Measurements from ENCODE around the gene UBA5.

UBA5 gene

GRCh38 chr3:132654721-132655120 is 5.4 kb upstream of the UBA5 start:
- H4K20me1 ChIP-seq (ENCODE audit: insufficient read depth, low read length) = no peaks in the 10 kb centered on the region
- TF ChIP-seq EZH2phosphoT487 (IDR thresholded peaks at IDR 0.05; ENCODE audit: low read length) (no peak), CTCF (IDR thresholded peaks at IDR 0.05; ENCODE audit: low read length) (no peak), EZH2 (optimal IDR thresholded peaks at IDR 0.05; ENCODE audit: low read depth, low read length) (no peak)
- peaks cover 6% of the 10 kb centered on the region; the same call in 1 of the 2 replicates for H3K4me1 ChIP-seq (ENCODE audit: low read length)
- 0 out of 2 replicates have a peak, but pooled peaks cover under 1% of the 10 kb centered on the region for H3F3A ChIP-seq (ENCODE audit: insufficient read depth, low read length)
- H3K27me3 ChIP-seq (replicated peaks; ENCODE audit: insufficient read depth, low read length) = no peaks in the 10 kb centered on the region
- 0 out of 2 replicates have a peak, but pooled peaks cover 2% of the 10 kb centered on the region for H3K79me2 ChIP-seq (ENCODE audit: low read length)
- no peak for DNase-seq
- H3K4me2 ChIP-seq (ENCODE audit: low read depth, low read length) = no peak overlapping the region
- H3K9me3 ChIP-seq (replicated peaks; ENCODE audit: insufficient read depth, low read length) = no peaks in the 10 kb centered on the region
- H3K9ac ChIP-seq (ENCODE audit: low read length) = no peak overlapping the region
- H3K36me3 ChIP-seq (replicated peaks; ENCODE audit: insufficient read depth, low read length) = no peaks in the 10 kb centered on the region
- H3K9me2 ChIP-seq (replicated peaks; ENCODE audit: insufficient read depth, low read length) = no peaks in the 10 kb centered on the region
- no peak overlapping the region for H3K27ac ChIP-seq (ENCODE audit: low read length)
- H2AFZ ChIP-seq (ENCODE audit: low read length) = no peak overlapping the region
- no peak overlapping the region for H3K4me3 ChIP-seq (ENCODE audit: low read length)

GRCh38 chr3:132655471-132655870 is 4.7 kb upstream of the UBA5 start:
- no peak overlapping the region for H3K4me2 ChIP-seq (ENCODE audit: low read depth, low read length)
- no peak overlapping the region for H3K27ac ChIP-seq (ENCODE audit: low read length)

GRCh38 chr3:132657869-132658747 is 2.0 kb upstream of the UBA5 start:
- Histone ChIP-seq H3K4me2 (ENCODE audit: low read depth, low read length) (peak overlapping the region; percentile 76), H3K9me2 (replicated peaks; ENCODE audit: insufficient read depth, low read length) (no peaks in the 10 kb centered on the region), H3K27me3 (replicated peaks; ENCODE audit: insufficient read depth, low read length) (no peaks in the 10 kb centered on the region), H3K9ac (ENCODE audit: low read length) (no peak overlapping the region), H3K4me1 (ENCODE audit: low read length) (peaks cover 6% of the 10 kb centered on the region; the same call in 1 of the 2 replicates), H3K9me3 (replicated peaks; ENCODE audit: insufficient read depth, low read length) (no peaks in the 10 kb centered on the region), H3K4me3 (ENCODE audit: low read length) (no peak overlapping the region; the same call in 1 of the 2 replicates), H3K36me3 (replicated peaks; ENCODE audit: insufficient read depth, low read length) (no peaks in the 10 kb centered on the region), H3F3A (ENCODE audit: insufficient read depth, low read length) (0 out of 2 replicates have a peak, but pooled peaks cover 2% of the 10 kb centered on the region), H3K27ac (ENCODE audit: low read length) (no peak overlapping the region), H2AFZ (ENCODE audit: low read length) (no peak overlapping the region), H3K79me2 (ENCODE audit: low read length) (peaks cover 36% of the 10 kb centered on the region), H4K20me1 (ENCODE audit: insufficient read depth, low read length) (no peaks in the 10 kb centered on the region)
- TF ChIP-seq EZH2phosphoT487 (IDR thresholded peaks at IDR 0.05; ENCODE audit: low read length) (no peak), EZH2 (optimal IDR thresholded peaks at IDR 0.05; ENCODE audit: low read depth, low read length) (no peak)
- no peak for DNase-seq

More at GRCh38 chr3:132655471-132655870, 4.7 kb upstream of the UBA5 start:
- Histone ChIP-seq H3K27me3 (replicated peaks; ENCODE audit: insufficient read depth, low read length) (no peaks in the 10 kb centered on the region), H3K9me3 (replicated peaks; ENCODE audit: insufficient read depth, low read length) (no peaks in the 10 kb centered on the region), H3F3A (ENCODE audit: insufficient read depth, low read length) (0 out of 2 replicates have a peak, but pooled peaks cover 2% of the 10 kb centered on the region), H2AFZ (ENCODE audit: low read length) (no peak overlapping the region), H3K9me2 (replicated peaks; ENCODE audit: insufficient read depth, low read length) (no peaks in the 10 kb centered on the region), H3K9ac (ENCODE audit: low read length) (no peak overlapping the region), H3K4me3 (ENCODE audit: low read length) (no peak overlapping the region), H4K20me1 (ENCODE audit: insufficient read depth, low read length) (no peaks in the 10 kb centered on the region), H3K36me3 (replicated peaks; ENCODE audit: insufficient read depth, low read length) (no peaks in the 10 kb centered on the region), H3K79me2 (ENCODE audit: low read length) (peaks cover 9% of the 10 kb centered on the region), H3K4me1 (ENCODE audit: low read length) (peaks cover 6% of the 10 kb centered on the region; the same call in 1 of the 2 replicates)
- no peak for TF ChIP-seq EZH2phosphoT487 (IDR thresholded peaks at IDR 0.05; ENCODE audit: low read length)
- TF ChIP-seq EZH2 (optimal IDR thresholded peaks at IDR 0.05; ENCODE audit: low read depth, low read length) = no peak
- no peak for TF ChIP-seq CTCF (IDR thresholded peaks at IDR 0.05; ENCODE audit: low read length)
- DNase-seq = no peak
